SU-DHL-6 (cell line): ENCODE results near the gene CFAP410.

ENCODE experiments used
- H2AFZ ChIP-seq: fragments of 200-600 bp; sonication (generic); 2 replicates; pipeline ENCODE4 v1.6.1; 2014; ENCODE audit warnings: low read depth, mild to moderate bottlenecking, moderate library complexity, mixed read lengths, antibody characterized with exemption, low read length; ENCODE audit not compliant: severe bottlenecking
- H3F3A ChIP-seq: fragments of 200-600 bp; shearing (Covaris generic); 2 replicates; pipeline ENCODE4 v1.6.0; 2016; ENCODE audit warnings: antibody characterized with exemption, mild to moderate bottlenecking; ENCODE audit not compliant: insufficient read depth
- H3K27ac ChIP-seq: fragments of 200-600 bp; sonication (generic); 2 replicates; pipeline ENCODE4 v1.5.1; 2016; ENCODE audit warnings: low read depth, mild to moderate bottlenecking, low read length, moderate library complexity, mixed read lengths
- H3K27me3 ChIP-seq: fragments of 200-600 bp; sonication (generic), shearing (Covaris generic); 2 replicates; pipeline ENCODE4 v1.6.0; 2014; ENCODE audit warnings: mild to moderate bottlenecking, low read length
- H3K36me3 ChIP-seq: fragments of 200-600 bp; sonication (generic); 2 replicates; pipeline ENCODE4 v1.6.1; 2014; ENCODE audit warnings: mild to moderate bottlenecking, low read length, mixed read lengths
- H3K4me2 ChIP-seq: fragments of 300-600, 200-600 bp; shearing (Covaris generic), sonication (generic); 2 replicates; pipeline ENCODE4 v1.6.0; 2014; ENCODE audit warnings: low read length, low read depth, mild to moderate bottlenecking; ENCODE audit not compliant: poor library complexity, severe bottlenecking
- H3K4me3 ChIP-seq: fragments of 200-600 bp; sonication (generic); 2 replicates; pipeline ENCODE4 v1.5.1; 2014; ENCODE audit warnings: antibody characterized with exemption, low read length, mild to moderate bottlenecking, mixed read lengths; ENCODE audit not compliant: insufficient read depth, poor library complexity, severe bottlenecking
- H3K79me2 ChIP-seq: fragments of 200-600 bp; sonication (generic); 2 replicates; pipeline ENCODE4 v1.6.1; 2014; ENCODE audit warnings: mild to moderate bottlenecking, low read length, moderate library complexity; ENCODE audit not compliant: insufficient read depth
- H3K9ac ChIP-seq: fragments of 200-600 bp; sonication (generic); 2 replicates; pipeline ENCODE4 v1.7.0; 2014; ENCODE audit warnings: mild to moderate bottlenecking, low read length
- H3K9me2 ChIP-seq: fragments of 200-600 bp; sonication (generic); replicated peaks from 2 replicates; pipeline ENCODE4 v1.6.1; 2014; ENCODE audit warnings: low read length; ENCODE audit not compliant: insufficient read depth
- H3K9me3 ChIP-seq: fragments of 200-600 bp; sonication (generic); 2 replicates; pipeline ENCODE4 v1.6.1; 2014; ENCODE audit warnings: low read length, mixed read lengths; ENCODE audit not compliant: insufficient read depth
- H4K20me1 ChIP-seq: fragments of 200-600 bp; sonication (generic); 2 replicates; pipeline ENCODE4 v1.6.1; 2014; ENCODE audit warnings: low read depth, mild to moderate bottlenecking, antibody characterized with exemption, low read length, moderate library complexity, mixed read lengths
- CTCF ChIP-seq: fragments of 200-600 bp; sonication (generic); IDR thresholded peaks from one replicate; pipeline ENCODE4 v1.5.1; 2017; ENCODE audit warnings: antibody characterized with exemption, mild to moderate bottlenecking, low read length, moderate library complexity; ENCODE audit not compliant: insufficient read depth, poor library complexity, severe bottlenecking
- EZH2phosphoT487 ChIP-seq: fragments of 200-600 bp; sonication (generic), shearing (Covaris generic); conservative IDR thresholded peaks from 2 replicates; pipeline ENCODE4 v1.6.1; 2018; ENCODE audit warnings: mild to moderate bottlenecking, antibody characterized with exemption, low read length, moderate library complexity, mixed read lengths

The CFAP410 gene

DNA sequence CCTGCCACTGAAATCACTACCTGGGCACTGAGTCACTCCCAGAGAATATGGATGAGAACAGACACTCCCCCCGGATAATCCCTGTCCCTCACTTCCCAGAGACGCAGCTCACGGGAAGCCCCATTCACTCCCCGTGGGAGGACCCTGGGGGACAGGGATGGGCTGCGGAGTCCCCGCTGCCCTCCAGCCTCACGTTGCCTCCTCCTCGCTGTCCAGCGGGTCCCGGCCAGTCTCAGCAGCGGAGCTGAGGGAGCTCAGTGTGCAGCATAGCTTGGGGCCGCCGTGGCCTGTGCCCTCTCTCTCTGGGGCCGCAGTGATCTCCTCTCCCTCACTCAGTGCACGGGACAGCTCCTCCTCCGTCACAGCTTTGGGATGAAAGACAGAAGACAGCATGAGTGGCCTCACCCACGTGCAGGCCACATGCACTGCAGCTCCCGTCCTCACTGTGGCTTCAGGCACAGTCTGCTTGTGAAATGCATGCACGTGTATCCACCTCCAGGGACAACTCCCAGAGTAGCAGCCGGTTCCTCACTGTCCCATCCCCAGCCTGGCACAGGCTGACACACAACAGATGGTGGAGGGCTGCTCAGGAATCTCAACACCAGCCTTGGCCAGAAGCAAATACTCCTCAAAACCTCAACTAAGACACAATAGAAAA lies 7.4 kb downstream of the CFAP410 start:
- TF ChIP-seq EZH2phosphoT487 (no peak), CTCF (no peak)
- Histone ChIP-seq H3F3A (no peaks in the 10 kb centered on the region), H3K4me3 (no peak overlapping the region), H2AFZ (no peak overlapping the region), H3K36me3 (no peaks in the 10 kb centered on the region), H3K9me2 (no peaks in the 10 kb centered on the region), H4K20me1 (no peaks in the 10 kb centered on the region), H3K79me2 (no peaks in the 10 kb centered on the region), H3K4me2 (no peak overlapping the region), H3K9me3 (no peaks in the 10 kb centered on the region), H3K27me3 (no peaks in the 10 kb centered on the region), H3K27ac (no peak overlapping the region), H3K9ac (no peak overlapping the region)

- H3K79me2 ChIP-seq = no peaks in the 10 kb centered on the region
- no peaks in the 10 kb centered on the region for H3F3A ChIP-seq
- H2AFZ ChIP-seq = no peak overlapping the region
- H3K4me2 ChIP-seq = no peak overlapping the region
- H3K9me3 ChIP-seq = no peaks in the 10 kb centered on the region
- no peaks in the 10 kb centered on the region for H3K27me3 ChIP-seq
- no peaks in the 10 kb centered on the region for H4K20me1 ChIP-seq
- no peak overlapping the region for H3K4me3 ChIP-seq
- H3K9me2 ChIP-seq = no peaks in the 10 kb centered on the region
- no peak overlapping the region for H3K9ac ChIP-seq
- no peak overlapping the region for H3K27ac ChIP-seq
- H3K36me3 ChIP-seq = no peaks in the 10 kb centered on the region
- TF ChIP-seq EZH2phosphoT487 (no peak), CTCF (no peak)
These were observed 8.0 kb downstream of the CFAP410 start for GRCh38 chr21:44331209-44331608.

- Histone ChIP-seq H3K4me3 (no peak overlapping the region), H3F3A (no peaks in the 10 kb centered on the region), H4K20me1 (no peaks in the 10 kb centered on the region), H2AFZ (no peak overlapping the region), H3K36me3 (no peaks in the 10 kb centered on the region), H3K9me3 (no peaks in the 10 kb centered on the region), H3K27me3 (no peaks in the 10 kb centered on the region), H3K9ac (no peak overlapping the region), H3K27ac (no peak overlapping the region), H3K9me2 (no peaks in the 10 kb centered on the region), H3K79me2 (no peaks in the 10 kb centered on the region), H3K4me2 (no peak overlapping the region)
- no peak for TF ChIP-seq CTCF
These were observed 8.5 kb downstream of the CFAP410 start for GRCh38 chr21:44330698-44331097.
